Measurements from ENCODE around the gene FCGR1A.
A peak's percentile ranks its signal among the peaks of the same experiment; 100 is the strongest.
"Not testable (repeated sequence)": the region's sequence is repeated elsewhere in the genome, so short reads cannot be mapped to it uniquely, and the experiment has no call there.

The FCGR1A gene

GRCh38 chr1:149782600-149782999, at the start of gene FCGR1A:
TSS of gene FCGR1A (plus strand) at chr1:149782694. CDS start at chr1:149782744, 50 bp downstream.
- not testable (repeated sequence) for DNase-seq (ENCODE audit: low spot score)

GRCh38 chr1:149732781-149733180, 49.7 kb upstream of the FCGR1A start:
- DNase-seq (ENCODE audit: low spot score): not testable (repeated sequence)

GRCh38 chr1:149734692-149735091, 47.8 kb upstream of the FCGR1A start:
- not testable (repeated sequence) for DNase-seq (ENCODE audit: low spot score)

- peak; percentile 22 for DNase-seq (ENCODE audit: low spot score)
Observed at GRCh38 chr1:149740148-149740581, 42.3 kb upstream of the FCGR1A start.

- not testable (repeated sequence) for DNase-seq (ENCODE audit: low spot score)
Observed at GRCh38 chr1:149740590-149741230, 41.8 kb upstream of the FCGR1A start.

- DNase-seq (ENCODE audit: low spot score): not testable (repeated sequence)
Observed at GRCh38 chr1:149741914-149742313, 40.6 kb upstream of the FCGR1A start.

- peak; percentile 1 for DNase-seq (ENCODE audit: low spot score)
Observed at GRCh38 chr1:149746463-149747356, 35.8 kb upstream of the FCGR1A start.

GRCh38 chr1:149747359-149748143, 34.9 kb upstream of the FCGR1A start:
- DNase-seq (ENCODE audit: low spot score): not testable (repeated sequence)

GRCh38 chr1:149748144-149748500, 34.4 kb upstream of the FCGR1A start:
- peak; percentile 1 for DNase-seq (ENCODE audit: low spot score)

GRCh38 chr1:149750562-149750961, 31.9 kb upstream of the FCGR1A start:
- not testable (repeated sequence) for DNase-seq (ENCODE audit: low spot score)

- DNase-seq (ENCODE audit: low spot score): not testable (repeated sequence)
Observed at GRCh38 chr1:149752186-149752585, 30.3 kb upstream of the FCGR1A start.

GRCh38 chr1:149753466-149753865, 29.0 kb upstream of the FCGR1A start:
- DNase-seq (ENCODE audit: low spot score): not testable (repeated sequence)

- DNase-seq (ENCODE audit: low spot score): not testable (repeated sequence)
Observed at GRCh38 chr1:149755294-149755693, 27.2 kb upstream of the FCGR1A start.

- not testable (repeated sequence) for DNase-seq (ENCODE audit: low spot score)
Observed at GRCh38 chr1:149762294-149762693, 20.2 kb upstream of the FCGR1A start.

GRCh38 chr1:149764087-149764800, 18.2 kb upstream of the FCGR1A start:
- not testable (repeated sequence) for DNase-seq (ENCODE audit: low spot score)

GRCh38 chr1:149766241-149766640, 16.3 kb upstream of the FCGR1A start:
- DNase-seq (ENCODE audit: low spot score): not testable (repeated sequence)

- DNase-seq (ENCODE audit: low spot score): not testable (repeated sequence)
Observed at GRCh38 chr1:149769216-149769615, 13.3 kb upstream of the FCGR1A start.

- DNase-seq (ENCODE audit: low spot score): not testable (repeated sequence)
Observed at GRCh38 chr1:149770661-149771060, 11.8 kb upstream of the FCGR1A start.

- DNase-seq (ENCODE audit: low spot score): not testable (repeated sequence)
Observed at GRCh38 chr1:149771653-149772425, 10.7 kb upstream of the FCGR1A start.

GRCh38 chr1:149775510-149776147, 6.9 kb upstream of the FCGR1A start:
- DNase-seq (ENCODE audit: low spot score): not testable (repeated sequence)
